Spleen (tissue), 11 donors: ENCODE data around the gene DTD1. TPM values are rescaled to one million over a fixed set of nuclear protein-coding genes. Genes with fewer than 3 reads are reported as not detected.

Source experiments
- DNase-seq: peaks from one replicate; pipeline ENCODE4 v3.0.0-alpha.2; 2020
- H3K27ac ChIP-seq, 8 donors: fragments of 200-600 bp; sonication (generic) in 7 of 8; 1 replicate in 4 of 8; 2 replicates in 4 of 8; pipeline versions ENCODE4 v1.5.0 to v1.8.0; 2016 to 2021; ENCODE audit warnings: inconsistent platforms in 4 of 8, mild to moderate bottlenecking in 4 of 8, moderate library complexity in 1 of 8
- H3K27me3 ChIP-seq, 7 donors: fragments of 200-600 bp; sonication (generic) in 6 of 7; replicated peaks in 1 of 7; 1 replicate in 4 of 7; 2 replicates in 3 of 7; pipeline versions ENCODE4 v1.5.0 to v1.8.0; 2016 to 2021; ENCODE audit warnings: inconsistent platforms in 3 of 7, mild to moderate bottlenecking in 1 of 7
- H3K36me3 ChIP-seq, 6 donors: fragments of 200-600 bp; sonication (generic) in 5 of 6; 1 replicate in 4 of 6; 2 replicates in 2 of 6; pipeline versions ENCODE4 v1.5.0 to v1.8.0; 2016 to 2021; ENCODE audit warnings: inconsistent platforms in 2 of 6
- H3K4me1 ChIP-seq, 6 donors: fragments of 200-600 bp; sonication (generic) in 5 of 6; 1 replicate in 3 of 6; 2 replicates in 3 of 6; pipeline versions ENCODE4 v1.5.0 to v1.8.0; 2016 to 2021; ENCODE audit warnings: inconsistent platforms in 3 of 6
- H3K4me3 ChIP-seq, 8 donors: fragments of 200-600 bp; sonication (generic) in 7 of 8; 1 replicate in 4 of 8; 2 replicates in 4 of 8; pipeline versions ENCODE4 v1.5.0 to v1.8.0; 2016 to 2021; ENCODE audit warnings: inconsistent platforms in 4 of 8, mild to moderate bottlenecking in 4 of 8, moderate library complexity in 2 of 8
- H3K9me3 ChIP-seq, 8 donors: fragments of 200-600 bp; sonication (generic) in 7 of 8; 1 replicate in 4 of 8; 2 replicates in 4 of 8; pipeline versions ENCODE4 v1.5.0 to v1.8.0; 2016 to 2021; ENCODE audit warnings: inconsistent platforms in 4 of 8
- POLR2A ChIP-seq, 3 donors: fragments of 450-650 bp; IDR thresholded peaks; one replicate each; pipeline ENCODE4 v1.5.1; 2017; ENCODE audit warnings: antibody characterized with exemption in 3 of 3, mild to moderate bottlenecking in 1 of 3
- POLR2AphosphoS5 ChIP-seq, 3 donors: sonication (generic); formaldehyde crosslinking; IDR thresholded peaks; one replicate each; pipeline ENCODE4 v1.5.1; 2017; ENCODE audit warnings: antibody characterized with exemption in 3 of 3
- WGBS, 5 donors: extraction: QIAGEN DNeasy Blood & Tissue Kit in 3 of 5; methylation state at CpG; one replicate each; pipeline versions ENCODE4 v1.1.5 to v1.1.7; 2013 to 2018; 5-methylcytosine and 5-hydroxymethylcytosine counted together
- intact Hi-C: fragments of 100-400 bp; cut with DNase I; formaldehyde crosslinking; loops from one replicate; pipeline ENCODE4 v1.15.0; 2023; ENCODE audit warnings: low total_unique reads
- polyA plus RNA-seq, 3 donors: library from polyadenylated mRNA; stranded (reverse); fragments of 200-250 nt; gene quantifications; one replicate each; pipeline ENCODE4 v1.2.1, GENCODE V29; 2013
- total RNA-seq, 7 donors: library from RNA; depleted of rRNA in 3 of 7; stranded (reverse); fragments of >200 nt in 3 of 7; fragmentation: NEBNext Ultra II Directional in 4 of 7; extraction: Animal tissue kit (Norgen Biotek cat#: 25700) in 4 of 7; gene quantifications; one replicate each; pipeline versions ENCODE4 v1.1.0 to v1.2.1, GENCODE V29; 2016 to 2021
- TF ChIP-seq, protein P1 (sequence below), 11 experiments: fragments of 200-600 bp in 7 of 11; fragments of 450-650 bp in 4 of 11; sonication (generic) in 4 of 11; IDR thresholded peaks in 8 of 11; conservative IDR thresholded peaks in 3 of 11; 1 replicate in 7 of 11; 2 replicates in 4 of 11; pipeline versions ENCODE4 v1.4.0 to v1.8.0; 2016 to 2021; ENCODE audit warnings: antibody characterized with exemption in 11 of 11, inconsistent platforms in 4 of 11, mild to moderate bottlenecking in 1 of 11
- donor health status: healthy with polysubstance abuse.
- donor health status: DM: no; HTN: no; CAD: no; lungs with moderate emphysema.
- donor health status: DM: no; HTN: no; CAD: no.
- donor health status: Bipolar disorder and iron deficiency.
- donor health status: healthy.
- donor health status: DM: no; HTN: no; CAD: no.
- donor health status: DM: yes; HTN: yes; CAD: no.

Gene DTD1
- total and polyA plus RNA-seq, 10 donors, result 17.4 to 29.7 (median 23.3) TPM

DNA sequence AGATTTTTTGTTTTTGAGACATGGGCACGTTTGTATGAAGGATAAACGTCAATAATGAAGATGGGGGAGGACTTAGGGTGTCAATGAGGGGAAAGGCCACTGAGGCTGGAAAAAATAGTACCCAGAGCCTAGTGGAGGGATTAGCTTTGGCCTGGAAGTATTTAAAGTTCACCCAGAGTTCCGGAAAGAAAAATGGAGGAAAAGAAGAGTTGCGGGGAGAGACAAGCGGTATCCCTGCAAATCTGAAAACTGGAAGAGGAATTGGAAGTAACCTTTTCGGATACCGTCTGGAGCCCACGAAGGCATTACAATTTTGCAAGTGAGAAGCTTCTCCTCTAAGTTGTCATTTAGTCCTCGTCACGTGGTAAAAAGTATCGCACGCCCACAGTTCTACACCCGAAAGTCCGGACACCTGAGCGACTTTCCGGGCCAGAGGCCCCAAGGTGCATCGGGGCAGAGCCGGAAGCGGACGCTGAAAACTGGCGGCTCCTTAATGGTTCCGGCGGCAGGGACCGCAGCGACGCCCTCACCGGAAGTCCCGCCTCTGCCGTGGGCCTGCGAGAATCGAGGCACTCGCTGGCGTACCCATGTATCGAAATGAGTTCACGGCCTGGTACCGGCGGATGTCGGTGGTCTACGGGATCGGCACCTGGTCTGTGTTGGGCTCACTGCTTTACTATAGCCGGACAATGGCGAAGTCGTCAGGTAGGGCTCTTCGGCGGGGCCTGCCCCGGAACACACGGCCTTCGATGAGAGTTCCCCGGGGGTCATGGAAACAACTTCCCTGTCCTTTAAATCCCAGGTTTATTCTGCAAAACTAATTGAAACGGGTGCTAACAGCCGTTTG is 20.7 kb upstream of the DTD1 start, which contains the start of gene SMIM26:
Gene SMIM26 (plus strand): TSS at position 541 of the 847 bp plus-strand sequence. CDS start 47 bp downstream, at position 588.
- H3K27me3 ChIP-seq, result no peaks in the 10 kb centered on the region
- WGBS, 5 donors, result 0 to 1% (median 1%) methylated on average over 46 to 51 of the region's 51 CpGs
- H3K4me3 ChIP-seq, result peak within 1 kb of the TSS; percentile 43 to 80 (median 65)
- TF ChIP-seq POLR2A (IDR thresholded peaks at IDR 0.05), result no peak
- TF ChIP-seq, protein P1, sequence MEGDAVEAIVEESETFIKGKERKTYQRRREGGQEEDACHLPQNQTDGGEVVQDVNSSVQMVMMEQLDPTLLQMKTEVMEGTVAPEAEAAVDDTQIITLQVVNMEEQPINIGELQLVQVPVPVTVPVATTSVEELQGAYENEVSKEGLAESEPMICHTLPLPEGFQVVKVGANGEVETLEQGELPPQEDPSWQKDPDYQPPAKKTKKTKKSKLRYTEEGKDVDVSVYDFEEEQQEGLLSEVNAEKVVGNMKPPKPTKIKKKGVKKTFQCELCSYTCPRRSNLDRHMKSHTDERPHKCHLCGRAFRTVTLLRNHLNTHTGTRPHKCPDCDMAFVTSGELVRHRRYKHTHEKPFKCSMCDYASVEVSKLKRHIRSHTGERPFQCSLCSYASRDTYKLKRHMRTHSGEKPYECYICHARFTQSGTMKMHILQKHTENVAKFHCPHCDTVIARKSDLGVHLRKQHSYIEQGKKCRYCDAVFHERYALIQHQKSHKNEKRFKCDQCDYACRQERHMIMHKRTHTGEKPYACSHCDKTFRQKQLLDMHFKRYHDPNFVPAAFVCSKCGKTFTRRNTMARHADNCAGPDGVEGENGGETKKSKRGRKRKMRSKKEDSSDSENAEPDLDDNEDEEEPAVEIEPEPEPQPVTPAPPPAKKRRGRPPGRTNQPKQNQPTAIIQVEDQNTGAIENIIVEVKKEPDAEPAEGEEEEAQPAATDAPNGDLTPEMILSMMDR (IDR thresholded peaks at IDR 0.05 in 8 of 11, conservative IDR thresholded peaks at IDR 0.05 in 3 of 11), result no peak
- peak; percentile 91 to 96 (median 95) for TF ChIP-seq POLR2AphosphoS5 (IDR thresholded peaks at IDR 0.05)
- H3K9me3 ChIP-seq, result peaks cover 0 to 5% (median 0%) of the 10 kb centered on the region in 8 donors
- intact Hi-C loops, result loop anchor here (10.0 kb wide), 1 partner anchor 62 kb away; the partner anchor contains the start of gene SEC23B
- peaks cover 9 to 36% (median 20%) of the 10 kb centered on the region in 6 donors for H3K4me1 ChIP-seq
- peaks cover 0 to 50% (median 25%) of the 10 kb centered on the region in 6 donors for H3K36me3 ChIP-seq
- DNase-seq, result peak; percentile 99
- peak within 1 kb of the TSS; percentile 76 to 93 (median 90) for H3K27ac ChIP-seq

DNA sequence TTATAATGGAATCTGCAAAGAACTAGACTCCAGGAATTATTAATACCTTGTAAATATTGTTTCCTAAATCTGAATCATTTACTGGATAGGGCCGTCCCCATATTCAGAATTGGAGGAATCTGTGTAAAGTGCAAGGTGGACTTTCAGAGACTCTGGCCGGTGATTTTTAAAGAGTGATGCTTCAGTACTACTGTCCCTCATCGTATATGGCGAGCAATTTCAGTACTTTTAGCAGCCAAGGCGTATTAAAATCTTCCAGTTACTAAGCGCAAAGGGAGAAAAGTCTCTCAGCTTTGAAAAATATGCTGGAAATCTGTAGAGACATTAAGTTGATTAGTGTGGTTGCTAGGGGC is 20.1 kb upstream of the DTD1 start:
- peaks cover 0 to 5% (median 0%) of the 10 kb centered on the region in 8 donors for H3K9me3 ChIP-seq
- peak overlapping the region; percentile 43 to 80 (median 65) for H3K4me3 ChIP-seq
- no peak for DNase-seq
- H3K27ac ChIP-seq, result peak overlapping the region; percentile 76 to 93 (median 90)
- intact Hi-C loops, result loop anchor here (10.0 kb wide), 1 partner anchor 63 kb away; the partner anchor contains the start of gene SEC23B
- H3K27me3 ChIP-seq, result no peaks in the 10 kb centered on the region
- TF ChIP-seq POLR2A (IDR thresholded peaks at IDR 0.05) (no peak), POLR2AphosphoS5 (IDR thresholded peaks at IDR 0.05) (no peak)
- TF ChIP-seq, protein P1 (IDR thresholded peaks at IDR 0.05 in 8 of 11, conservative IDR thresholded peaks at IDR 0.05 in 3 of 11), result no peak
- peaks cover 9 to 36% (median 20%) of the 10 kb centered on the region in 6 donors for H3K4me1 ChIP-seq
- WGBS, 5 donors, result 4 to 9% (median 7%) methylated on average over 6 of the region's 6 CpGs
- H3K36me3 ChIP-seq, result peaks cover 0 to 44% (median 20%) of the 10 kb centered on the region in 6 donors

DNA sequence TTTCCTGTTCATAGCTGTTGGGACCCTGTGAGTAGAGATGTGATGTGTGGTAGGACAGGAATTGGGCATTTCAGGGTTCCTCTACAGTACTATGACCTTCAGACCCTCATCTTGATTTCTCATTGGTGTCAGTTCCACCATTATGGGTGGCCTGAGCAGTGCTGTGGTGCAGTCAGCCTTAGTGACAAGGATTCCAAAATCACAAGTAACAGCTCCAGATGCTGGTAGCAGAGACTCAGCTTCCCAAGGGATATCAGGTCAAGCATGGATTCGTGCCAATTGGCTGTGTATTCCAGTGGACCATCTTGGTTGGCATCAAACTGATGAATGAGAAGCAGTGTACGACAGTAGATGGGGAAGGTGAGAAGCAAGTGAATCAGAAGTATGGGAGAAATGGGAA is 16.8 kb upstream of the DTD1 start:
- H3K27me3 ChIP-seq, result no peaks in the 10 kb centered on the region
- H3K4me1 ChIP-seq, result peaks cover 9 to 36% (median 20%) of the 10 kb centered on the region in 6 donors
- H3K27ac ChIP-seq, result peak overlapping the region in 4 of 8 donors; percentile 22 to 81 (median 66)
- 93 to 100% (median 95%) methylated on average over 2 of the region's 2 CpGs for WGBS, 5 donors
- no peak for DNase-seq
- intact Hi-C loops, result no loop called here
- H3K4me3 ChIP-seq, result no peak overlapping the region
- peaks cover 0 to 5% (median 0%) of the 10 kb centered on the region in 8 donors for H3K9me3 ChIP-seq
- H3K36me3 ChIP-seq, result peaks cover 0 to 35% (median 19%) of the 10 kb centered on the region in 6 donors
- TF ChIP-seq, protein P1 (IDR thresholded peaks at IDR 0.05 in 8 of 11, conservative IDR thresholded peaks at IDR 0.05 in 3 of 11), result no peak
- TF ChIP-seq POLR2A (IDR thresholded peaks at IDR 0.05) (no peak), POLR2AphosphoS5 (IDR thresholded peaks at IDR 0.05) (no peak)

DNA sequence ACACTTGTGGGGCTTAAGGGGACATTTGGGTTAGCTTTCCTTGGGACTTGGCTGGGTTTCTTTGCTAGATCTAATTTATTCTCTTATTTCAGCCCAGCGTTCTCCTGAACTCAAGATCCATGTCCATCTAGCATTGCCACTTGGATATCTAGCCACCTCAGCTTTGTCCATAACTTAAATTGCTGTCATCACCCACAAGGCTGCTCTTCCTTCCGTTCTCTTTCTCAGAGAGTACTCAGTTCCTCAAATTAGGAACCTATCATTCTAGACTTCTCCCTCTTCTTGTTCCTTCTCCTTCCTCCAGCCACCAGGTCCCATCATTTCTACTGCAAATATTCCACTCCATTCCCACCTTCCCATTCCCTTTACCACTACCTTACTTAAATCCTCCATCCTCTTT is 16.3 kb upstream of the DTD1 start:
- peaks cover 7 to 33% (median 16%) of the 10 kb centered on the region in 6 donors for H3K4me1 ChIP-seq
- no peak for TF ChIP-seq POLR2AphosphoS5 (IDR thresholded peaks at IDR 0.05)
- TF ChIP-seq POLR2A (IDR thresholded peaks at IDR 0.05), result no peak
- TF ChIP-seq, protein P1 (IDR thresholded peaks at IDR 0.05 in 8 of 11, conservative IDR thresholded peaks at IDR 0.05 in 3 of 11), result no peak
- intact Hi-C loops, result no loop called here
- no peak for DNase-seq
- H3K36me3 ChIP-seq, result peaks cover 0 to 35% (median 19%) of the 10 kb centered on the region in 6 donors
- H3K27me3 ChIP-seq, result no peaks in the 10 kb centered on the region
- H3K4me3 ChIP-seq, result no peak overlapping the region
- H3K9me3 ChIP-seq, result peaks cover 0 to 5% (median 0%) of the 10 kb centered on the region in 8 donors
- H3K27ac ChIP-seq, result peak overlapping the region in 4 of 8 donors; percentile 22 to 81 (median 66)
- 61 to 87% (median 77%) methylated on average over 2 of the region's 2 CpGs for WGBS, 5 donors
